ENCODE measurements around the gene SGMS2.
"Not testable (repeated sequence)": the region's sequence is repeated elsewhere in the genome, so short reads cannot be mapped to it uniquely, and the experiment has no call there.

SGMS2 gene

DNA sequence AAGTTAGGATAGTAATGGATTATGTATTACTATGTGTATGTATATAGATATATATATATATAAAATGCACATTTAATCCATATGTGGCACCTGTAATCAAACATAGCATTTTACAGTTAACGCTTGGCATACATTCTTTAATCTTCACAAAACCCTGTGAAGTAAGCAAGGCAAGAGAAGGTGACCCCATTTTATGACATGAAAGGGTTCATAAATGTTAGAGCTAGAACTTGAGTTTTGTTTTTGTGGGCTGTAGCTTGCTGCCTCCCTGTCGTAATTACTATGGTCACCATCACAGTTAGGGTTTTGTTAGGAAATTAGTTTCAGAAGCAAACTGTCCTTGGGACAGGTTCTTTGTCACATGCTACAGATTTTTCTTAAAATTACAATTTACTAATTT lies 92.8 kb downstream of the SGMS2 start:
- POLR2A ChIA-PET, result no interaction called here
- DNase-seq (ENCODE audit: extremely low spot score), result no peak
- TF ChIP-seq TARDBP (IDR thresholded peaks at IDR 0.05) (no peak), L3MBTL2 (conservative IDR thresholded peaks at IDR 0.05) (no peak), FOXM1 (IDR thresholded peaks at IDR 0.05; ENCODE audit: borderline replicate concordance) (no peak), SP1 (IDR thresholded peaks at IDR 0.05) (no peak), HDGF (IDR thresholded peaks at IDR 0.05; ENCODE audit: borderline replicate concordance) (no peak), SUZ12 (IDR thresholded peaks at IDR 0.05) (no peak), ZNF384 (IDR thresholded peaks at IDR 0.05) (no peak)
- CTCF ChIA-PET, result no interaction called here

DNA sequence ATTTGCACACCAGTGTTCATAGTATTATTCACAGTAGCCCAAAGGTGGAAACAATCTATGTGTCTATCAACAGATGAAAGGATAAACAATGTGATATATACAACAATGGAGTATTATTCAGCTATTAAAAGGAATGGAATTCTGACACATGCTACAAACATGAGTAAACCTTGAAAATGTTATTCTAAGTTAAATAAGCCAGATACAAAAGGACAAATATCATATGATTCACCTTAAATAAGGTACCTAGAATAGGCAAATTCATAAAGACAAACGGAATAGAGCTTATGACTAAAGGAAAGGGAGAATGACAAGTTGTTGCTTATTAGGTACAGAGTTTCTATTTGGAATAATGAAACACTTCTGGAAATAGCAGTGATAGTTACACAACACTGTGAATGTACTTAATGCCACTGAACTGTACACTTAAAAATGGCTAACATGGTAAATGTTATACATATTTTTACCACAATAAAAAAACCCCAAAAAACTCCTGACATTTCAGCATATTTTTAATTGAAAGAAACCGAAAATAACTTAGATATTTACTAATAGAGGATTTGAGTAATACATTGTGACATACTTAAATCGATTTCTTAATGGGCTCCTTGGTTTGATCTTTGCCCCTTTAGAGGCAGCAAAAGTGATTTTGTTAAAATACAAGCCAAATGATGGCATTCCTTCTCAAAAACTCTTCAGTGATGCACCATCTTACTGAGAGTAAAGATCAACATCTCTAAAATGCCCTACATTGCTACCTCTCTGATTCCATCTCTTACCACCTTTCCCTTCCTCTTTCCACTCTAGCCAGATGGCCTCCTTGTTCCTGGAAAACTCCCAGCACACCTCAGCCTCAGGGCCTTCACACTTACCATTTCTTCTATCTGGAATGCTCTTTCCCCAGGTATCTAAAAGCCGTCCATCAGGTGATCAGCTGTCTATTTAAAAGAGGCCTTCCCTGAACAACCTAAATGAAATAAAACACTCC lies 98.0 kb downstream of the SGMS2 start:
- no peak for TF ChIP-seq FOXM1 (IDR thresholded peaks at IDR 0.05; ENCODE audit: borderline replicate concordance)
- TF ChIP-seq FOXA1 (IDR thresholded peaks at IDR 0.05), result no peak
- no peak for TF ChIP-seq L3MBTL2 (conservative IDR thresholded peaks at IDR 0.05)
- TF ChIP-seq SP1 (IDR thresholded peaks at IDR 0.05), result no peak
- no peak for TF ChIP-seq ZNF384 (IDR thresholded peaks at IDR 0.05)
- TF ChIP-seq, protein P1, sequence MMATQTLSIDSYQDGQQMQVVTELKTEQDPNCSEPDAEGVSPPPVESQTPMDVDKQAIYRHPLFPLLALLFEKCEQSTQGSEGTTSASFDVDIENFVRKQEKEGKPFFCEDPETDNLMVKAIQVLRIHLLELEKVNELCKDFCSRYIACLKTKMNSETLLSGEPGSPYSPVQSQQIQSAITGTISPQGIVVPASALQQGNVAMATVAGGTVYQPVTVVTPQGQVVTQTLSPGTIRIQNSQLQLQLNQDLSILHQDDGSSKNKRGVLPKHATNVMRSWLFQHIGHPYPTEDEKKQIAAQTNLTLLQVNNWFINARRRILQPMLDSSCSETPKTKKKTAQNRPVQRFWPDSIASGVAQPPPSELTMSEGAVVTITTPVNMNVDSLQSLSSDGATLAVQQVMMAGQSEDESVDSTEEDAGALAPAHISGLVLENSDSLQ (IDR thresholded peaks at IDR 0.05), result no peak
- TF ChIP-seq ELF4 (IDR thresholded peaks at IDR 0.05), result no peak
- TF ChIP-seq HDGF (IDR thresholded peaks at IDR 0.05; ENCODE audit: borderline replicate concordance), result no peak
- no peak for DNase-seq (ENCODE audit: extremely low spot score)
- CTCF ChIA-PET, result no interaction called here
- POLR2A ChIA-PET, result no interaction called here

DNA sequence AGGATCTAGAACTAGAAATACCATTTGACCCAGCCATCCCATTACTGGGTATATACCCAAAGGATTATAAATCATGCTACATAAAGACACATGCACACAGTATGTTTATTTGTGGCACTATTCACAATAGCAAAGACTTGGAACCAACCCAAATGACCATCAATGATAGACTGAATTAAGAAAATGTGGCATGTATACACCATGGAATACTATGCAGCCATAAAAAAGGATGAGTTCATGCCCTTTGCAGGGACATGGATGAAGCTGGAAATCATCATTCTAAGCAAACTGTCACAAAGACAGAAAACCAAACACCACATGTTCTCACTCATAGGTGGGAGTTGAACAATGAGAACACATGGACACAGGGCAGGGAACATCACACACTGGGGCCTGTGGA lies 101.0 kb downstream of the SGMS2 start:
- POLR2A ChIA-PET; DNase-seq (ENCODE audit: extremely low spot score); CTCF ChIA-PET: not testable (repeated sequence)

DNA sequence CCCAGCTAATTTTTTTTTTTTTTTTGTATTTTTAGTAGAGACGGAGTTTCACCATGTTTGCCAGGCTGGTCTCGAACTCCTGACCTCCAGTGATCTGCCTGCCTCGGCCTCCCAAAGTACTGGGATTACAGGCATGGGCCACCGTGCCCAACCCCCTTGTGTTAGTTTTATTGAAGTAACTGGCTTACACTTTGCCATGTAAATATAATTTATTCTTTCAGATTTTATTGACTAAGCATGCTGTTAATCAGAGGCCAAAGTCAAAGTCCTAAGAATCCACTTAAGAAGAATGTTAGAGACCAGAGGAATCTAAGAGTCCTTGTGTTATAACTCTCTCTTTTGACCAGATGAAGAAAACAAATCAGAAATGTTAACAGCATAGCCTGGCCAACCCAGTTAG lies 102.1 kb downstream of the SGMS2 start:
- CTCF ChIA-PET; POLR2A ChIA-PET; DNase-seq (ENCODE audit: extremely low spot score): not testable (repeated sequence)

DNA sequence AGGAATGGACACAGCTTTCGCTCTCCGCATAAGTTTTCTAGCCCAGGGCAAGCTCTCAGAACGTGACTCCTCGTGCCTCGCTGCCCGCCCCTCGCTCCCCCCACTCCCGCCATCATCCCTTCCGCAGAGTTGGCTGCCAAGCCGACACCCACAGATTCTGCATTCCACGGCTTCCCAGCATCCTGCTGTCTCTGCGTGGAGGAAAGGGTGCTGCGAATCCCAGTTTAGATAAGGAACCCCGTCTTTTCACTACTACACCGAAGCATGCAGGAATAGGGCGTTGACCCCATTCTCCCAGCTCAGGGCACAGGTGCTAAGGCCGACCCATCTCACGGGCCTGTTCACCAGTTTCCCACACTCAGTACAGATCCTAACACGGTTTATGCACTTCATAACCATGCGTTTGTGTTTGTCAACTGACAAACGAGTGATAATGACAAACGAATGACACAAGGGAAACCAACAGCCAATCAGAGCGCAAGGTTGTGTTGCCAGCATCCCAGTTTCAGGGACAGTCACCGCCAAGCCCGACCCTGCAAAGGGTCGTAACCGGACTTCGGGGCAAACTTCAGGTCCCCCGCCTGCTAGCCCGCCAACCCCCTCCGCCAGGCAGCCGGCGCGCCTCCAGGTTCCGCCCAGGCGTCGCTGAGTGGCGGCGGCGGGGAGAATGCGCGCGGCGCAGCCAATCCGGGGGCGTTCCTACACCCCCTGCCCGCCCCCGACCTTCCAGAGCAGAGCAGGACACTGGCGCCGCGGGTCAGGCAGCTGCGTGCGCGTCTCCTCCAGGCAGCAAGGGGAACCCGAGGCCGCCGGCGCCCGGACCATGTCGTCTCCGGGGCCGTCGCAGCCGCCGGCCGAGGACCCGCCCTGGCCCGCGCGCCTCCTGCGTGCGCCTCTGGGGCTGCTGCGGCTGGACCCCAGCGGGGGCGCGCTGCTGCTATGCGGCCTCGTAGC lies 106.4 kb downstream of the SGMS2 start, which contains the start of gene CYP2U1:
TSS of gene CYP2U1 (plus strand) at position 729 of the 954 bp plus-strand sequence. CDS start at position 824, 95 bp downstream.
- POLR2A ChIA-PET, result interaction anchor here (1.1 kb wide), 1 partner anchor 10 kb away, joined by 3 read pairs; no protein-coding TSS in a partner anchor
- peak; percentile 83 for DNase-seq (ENCODE audit: extremely low spot score)

DNA sequence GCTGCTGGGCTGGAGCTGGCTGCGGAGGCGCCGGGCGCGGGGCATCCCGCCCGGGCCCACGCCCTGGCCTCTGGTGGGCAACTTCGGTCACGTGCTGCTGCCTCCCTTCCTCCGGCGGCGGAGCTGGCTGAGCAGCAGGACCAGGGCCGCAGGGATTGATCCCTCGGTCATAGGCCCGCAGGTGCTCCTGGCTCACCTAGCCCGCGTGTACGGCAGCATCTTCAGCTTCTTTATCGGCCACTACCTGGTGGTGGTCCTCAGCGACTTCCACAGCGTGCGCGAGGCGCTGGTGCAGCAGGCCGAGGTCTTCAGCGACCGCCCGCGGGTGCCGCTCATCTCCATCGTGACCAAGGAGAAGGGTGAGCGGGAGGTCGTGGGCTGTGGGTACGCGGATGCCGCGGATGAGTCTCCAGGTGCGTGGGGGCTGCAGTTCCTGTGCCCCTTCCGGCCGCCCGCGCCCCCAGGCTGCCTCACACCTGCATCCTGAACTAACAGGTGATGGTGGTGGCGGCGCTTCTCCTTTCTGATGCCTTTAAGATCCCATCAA lies 107.1 kb downstream of the SGMS2 start:
- CTCF ChIA-PET, result no interaction called here
- POLR2A ChIA-PET, result interaction anchor here (1.1 kb wide), 1 partner anchor 9 kb away, joined by 3 read pairs; no protein-coding TSS in a partner anchor
- DNase-seq (ENCODE audit: extremely low spot score), result no peak
- TF ChIP-seq LEF1 (IDR thresholded peaks at IDR 0.05; ENCODE audit: borderline replicate concordance) (no peak), BHLHE40 (IDR thresholded peaks at IDR 0.05; ENCODE audit: borderline replicate concordance) (no peak), FOXM1 (IDR thresholded peaks at IDR 0.05; ENCODE audit: borderline replicate concordance) (no peak), CTBP1 (IDR thresholded peaks at IDR 0.05; ENCODE audit: borderline replicate concordance) (no peak), FOXK2 (IDR thresholded peaks at IDR 0.05) (no peak), L3MBTL2 (conservative IDR thresholded peaks at IDR 0.05) (no peak; the same call in 1 of the 2 replicates), TARDBP (IDR thresholded peaks at IDR 0.05) (no peak), SUZ12 (IDR thresholded peaks at IDR 0.05) (no peak), HDGF (IDR thresholded peaks at IDR 0.05; ENCODE audit: borderline replicate concordance) (no peak), NFRKB (IDR thresholded peaks at IDR 0.05) (no peak)

More for the DNA sequence above, 106.4 kb downstream of the SGMS2 start, which contains the start of gene CYP2U1:
- CTCF ChIA-PET, result no interaction called here
- 0 out of 2 replicates have a peak, but pooled peaks have one; percentile 26 for TF ChIP-seq ARNT (IDR thresholded peaks at IDR 0.05)
- TF ChIP-seq FOXA1 (IDR thresholded peaks at IDR 0.05), result no peak
- no peak for TF ChIP-seq FOXK2 (IDR thresholded peaks at IDR 0.05)
- TF ChIP-seq SUZ12 (IDR thresholded peaks at IDR 0.05), result no peak
- TF ChIP-seq ZNF384 (IDR thresholded peaks at IDR 0.05), result no peak
- no peak for TF ChIP-seq ELF4 (IDR thresholded peaks at IDR 0.05)
- TF ChIP-seq, protein P1 (IDR thresholded peaks at IDR 0.05), result peak; percentile 84
- peak; percentile 52; the same call in 1 of the 2 replicates for TF ChIP-seq LEF1 (IDR thresholded peaks at IDR 0.05; ENCODE audit: borderline replicate concordance)
- TF ChIP-seq HDGF (IDR thresholded peaks at IDR 0.05; ENCODE audit: borderline replicate concordance), result no peak
- no peak for TF ChIP-seq FOXM1 (IDR thresholded peaks at IDR 0.05; ENCODE audit: borderline replicate concordance)
- TF ChIP-seq NFRKB (IDR thresholded peaks at IDR 0.05), result no peak
- TF ChIP-seq CTBP1 (IDR thresholded peaks at IDR 0.05; ENCODE audit: borderline replicate concordance), result no peak
- TF ChIP-seq TARDBP (IDR thresholded peaks at IDR 0.05), result no peak
- peak; percentile 79 for TF ChIP-seq L3MBTL2 (conservative IDR thresholded peaks at IDR 0.05)
- TF ChIP-seq SP1 (IDR thresholded peaks at IDR 0.05), result no peak
- TF ChIP-seq BHLHE40 (IDR thresholded peaks at IDR 0.05; ENCODE audit: borderline replicate concordance), result no peak

Measured in HEK293T (cell line).